NT2/D1 (cell line): ENCODE data around the gene MYO9B.

Source experiments
- DNase-seq: peaks from one replicate; pipeline ENCODE4 v3.0.0-alpha.2; 2011; ENCODE audit warnings: low read depth, low spot score
- H3K27me3 ChIP-seq: 2 replicates; pipeline ENCODE4 v1.6.0; 2011; ENCODE audit warnings: mild to moderate bottlenecking; ENCODE audit not compliant: insufficient read length, insufficient read depth
- H3K36me3 ChIP-seq: 2 replicates; pipeline ENCODE4 v1.6.1; 2011; ENCODE audit warnings: mild to moderate bottlenecking, low read length, mixed read lengths; ENCODE audit not compliant: insufficient read depth, insufficient read length
- H3K4me1 ChIP-seq: 2 replicates; pipeline ENCODE4 v1.5.1; 2011; ENCODE audit not compliant: insufficient read depth, insufficient read length
- H3K4me3 ChIP-seq: 2 replicates; pipeline ENCODE4 v1.5.1; 2011; ENCODE audit warnings: low read depth; ENCODE audit not compliant: insufficient read length
- H3K9ac ChIP-seq: 2 replicates; pipeline ENCODE4 v1.6.0; 2011; ENCODE audit warnings: low read depth; ENCODE audit not compliant: insufficient read length
- H3K9me3 ChIP-seq: 2 replicates; pipeline ENCODE4 v1.5.1; 2011; ENCODE audit warnings: mild to moderate bottlenecking, low read length; ENCODE audit not compliant: insufficient read depth
- SUZ12 ChIP-seq: IDR thresholded peaks from 2 replicates; pipeline ENCODE4 v1.6.1; 2011; ENCODE audit not compliant: insufficient read length, insufficient read depth; ENCODE audit errors: extremely low read depth
- YY1 ChIP-seq: IDR thresholded peaks from 2 replicates; pipeline ENCODE4 v1.6.1; 2011; ENCODE audit not compliant: insufficient read length, insufficient read depth
- ZNF274 ChIP-seq: IDR thresholded peaks from 2 replicates; pipeline ENCODE4 v1.6.1; 2011; ENCODE audit warnings: mild to moderate bottlenecking, low read depth, low read length

The MYO9B gene

DNA sequence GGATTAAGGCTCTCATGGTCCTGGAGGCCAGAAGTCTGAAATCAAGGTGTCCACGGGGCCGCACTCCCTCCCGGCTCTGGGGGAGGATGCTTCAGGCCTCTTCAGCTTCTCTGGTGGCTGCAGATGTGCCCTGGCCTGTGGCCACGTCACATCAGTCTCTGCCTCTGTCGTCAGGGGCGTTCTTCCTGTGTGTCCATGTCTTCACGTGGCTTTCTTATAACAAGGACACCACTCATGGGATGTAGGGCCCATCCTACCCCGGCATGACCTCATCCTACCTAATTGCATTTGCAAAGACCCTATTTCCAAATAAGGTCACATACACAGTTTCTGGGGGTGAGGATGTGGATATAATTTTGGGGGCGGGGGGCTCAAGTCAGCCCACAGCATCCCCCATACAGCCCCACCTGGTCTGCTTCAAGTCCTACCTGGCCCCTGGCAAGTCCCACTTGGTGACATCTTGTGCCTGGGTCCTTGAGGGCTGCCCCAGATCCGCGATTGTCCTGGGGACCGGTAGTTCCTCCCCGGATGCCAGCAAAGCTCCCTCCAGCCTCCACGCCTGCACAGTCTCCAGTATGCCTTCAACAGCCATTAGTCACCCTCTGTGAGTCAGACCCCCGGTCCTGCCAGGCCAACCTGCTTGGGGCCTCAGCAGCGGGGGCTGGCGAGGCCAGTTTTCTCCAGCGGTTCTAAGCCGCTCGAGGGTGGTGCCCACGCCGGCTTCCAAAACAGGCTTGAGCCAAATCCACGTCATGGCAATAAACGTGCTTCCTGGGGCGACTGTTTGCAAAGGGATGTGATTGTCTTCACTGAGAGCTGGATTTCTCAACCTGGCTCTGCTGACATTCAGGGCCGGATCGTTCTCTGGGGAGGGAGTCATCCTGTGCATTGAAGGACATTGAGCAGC lies 32.2 kb downstream of the MYO9B start:
- Histone ChIP-seq H3K4me3 (no peak overlapping the region), H3K27me3 (no peaks in the 10 kb centered on the region), H3K36me3 (peaks cover 74% of the 10 kb centered on the region), H3K4me1 (peaks cover 12% of the 10 kb centered on the region), H3K9ac (no peak overlapping the region), H3K9me3 (peaks cover 4% of the 10 kb centered on the region; the same call in 1 of the 2 replicates)
- TF ChIP-seq SUZ12 (no peak), YY1 (no peak), ZNF274 (no peak)
- no peak for DNase-seq

GRCh38 chr19:17108453-17108784 lies 32.8 kb downstream of the MYO9B start:
- no peak for TF ChIP-seq ZNF274
- TF ChIP-seq YY1 = no peak
- TF ChIP-seq SUZ12 = no peak
- Histone ChIP-seq H3K9me3 (no peaks in the 10 kb centered on the region), H3K4me3 (no peak overlapping the region), H3K36me3 (peaks cover 73% of the 10 kb centered on the region), H3K4me1 (peaks cover 16% of the 10 kb centered on the region), H3K9ac (no peak overlapping the region), H3K27me3 (no peaks in the 10 kb centered on the region)
- no peak for DNase-seq

- DNase-seq = no peak
- H3K9me3 ChIP-seq = no peaks in the 10 kb centered on the region
- H3K9ac ChIP-seq = no peak overlapping the region
- H3K4me3 ChIP-seq = no peak overlapping the region
- H3K27me3 ChIP-seq = no peaks in the 10 kb centered on the region
- peaks cover 23% of the 10 kb centered on the region for H3K4me1 ChIP-seq
- H3K36me3 ChIP-seq = peaks cover 70% of the 10 kb centered on the region
- TF ChIP-seq ZNF274 = no peak
- no peak for TF ChIP-seq YY1
- TF ChIP-seq SUZ12 = no peak
These were observed 33.7 kb downstream of the MYO9B start for GRCh38 chr19:17109300-17109699.

- H3K36me3 ChIP-seq = peaks cover 69% of the 10 kb centered on the region
- no peak for TF ChIP-seq YY1
- TF ChIP-seq SUZ12 = no peak
- TF ChIP-seq ZNF274 = no peak
- no peaks in the 10 kb centered on the region for H3K27me3 ChIP-seq
- DNase-seq = no peak
- H3K9ac ChIP-seq = no peak overlapping the region
- H3K9me3 ChIP-seq = no peaks in the 10 kb centered on the region
- peaks cover 23% of the 10 kb centered on the region for H3K4me1 ChIP-seq
- H3K4me3 ChIP-seq = no peak overlapping the region
These were observed 34.5 kb downstream of the MYO9B start for GRCh38 chr19:17109962-17110598.

- H3K36me3 ChIP-seq = peaks cover 66% of the 10 kb centered on the region
- no peaks in the 10 kb centered on the region for H3K9me3 ChIP-seq
- H3K27me3 ChIP-seq = no peaks in the 10 kb centered on the region
- TF ChIP-seq SUZ12 (no peak), YY1 (no peak), ZNF274 (no peak)
- DNase-seq = no peak
- H3K4me3 ChIP-seq = no peak overlapping the region
- peaks cover 23% of the 10 kb centered on the region for H3K4me1 ChIP-seq
- no peak overlapping the region for H3K9ac ChIP-seq
These were observed 35.0 kb downstream of the MYO9B start for GRCh38 chr19:17110599-17110966.

DNA sequence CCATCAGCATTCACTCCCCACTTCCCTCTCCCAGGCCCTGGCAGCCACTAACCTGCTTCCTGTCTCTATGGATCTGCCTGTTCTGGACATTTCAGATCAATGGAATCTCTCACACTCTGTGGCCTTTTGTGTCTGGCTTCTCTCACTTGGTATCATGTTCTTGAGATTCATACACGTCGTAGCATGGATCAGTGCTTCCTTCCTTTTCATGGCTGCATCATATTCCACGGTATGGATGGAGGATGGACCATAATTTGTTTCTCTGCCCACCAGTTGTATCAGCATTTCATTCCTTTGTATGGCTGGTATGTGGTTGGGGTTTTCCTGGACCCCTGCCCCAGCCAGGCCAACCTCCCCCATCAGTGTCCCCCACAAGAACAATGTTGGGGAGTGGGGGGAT lies 36.2 kb downstream of the MYO9B start:
- no peak for TF ChIP-seq ZNF274
- no peak overlapping the region for H3K4me3 ChIP-seq
- peaks cover 64% of the 10 kb centered on the region for H3K36me3 ChIP-seq
- H3K9ac ChIP-seq = no peak overlapping the region
- no peak for DNase-seq
- H3K9me3 ChIP-seq = no peaks in the 10 kb centered on the region
- H3K4me1 ChIP-seq = peaks cover 28% of the 10 kb centered on the region
- H3K27me3 ChIP-seq = no peaks in the 10 kb centered on the region

DNA sequence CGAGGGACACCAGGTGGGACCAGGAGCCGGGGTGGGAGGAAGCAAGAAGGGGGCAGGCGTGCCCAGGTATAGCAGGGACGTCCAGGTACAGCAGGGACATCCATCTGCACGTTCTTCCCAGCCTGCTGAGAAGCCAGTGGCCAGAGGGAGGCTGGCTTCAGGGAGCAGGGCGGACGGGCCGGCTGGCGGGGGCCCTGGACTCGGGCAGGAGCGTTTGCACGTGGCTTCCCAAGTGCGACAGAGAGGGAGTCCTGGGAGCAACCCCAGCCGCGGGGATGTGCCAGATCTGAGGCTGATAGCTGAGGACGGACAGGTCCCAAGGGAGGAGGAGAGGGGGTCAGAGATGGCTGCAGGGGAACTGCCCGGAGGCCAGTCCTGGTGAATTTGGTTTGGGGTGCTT lies 36.7 kb downstream of the MYO9B start:
- H3K9me3 ChIP-seq = no peaks in the 10 kb centered on the region
- DNase-seq = no peak
- H3K36me3 ChIP-seq = peaks cover 66% of the 10 kb centered on the region
- TF ChIP-seq ZNF274 = no peak
- TF ChIP-seq YY1 = no peak
- TF ChIP-seq SUZ12 = no peak
- H3K4me3 ChIP-seq = no peak overlapping the region
- H3K27me3 ChIP-seq = no peaks in the 10 kb centered on the region
- no peak overlapping the region for H3K9ac ChIP-seq
- peaks cover 27% of the 10 kb centered on the region for H3K4me1 ChIP-seq
